K562 (cell line): Measurements from ENCODE around the gene SEC63. TPM values are rescaled to one million over a fixed set of nuclear protein-coding genes. Genes with fewer than 3 reads are reported as not detected.

Source experiments
- ATAC-seq: fragments of 200-7000 bp; cut with Tn5 transposase; 3 replicates; pipeline ENCODE4 v1.9.1; 2020; ENCODE audit warnings: moderate library complexity
- BruUV-seq: library from RNA; stranded (reverse); fragments of 400-500 nt; replicated peaks from 2 replicates; lab custom pipeline; 2021; lab: Mats Ljungman, UMichigan
- CTCF ChIA-PET: fragments of 300-600 bp; formaldehyde crosslinking; extraction: SDS; loops from one replicate; lab custom pipeline; 2021; ENCODE audit warnings: low intra/inter-chr PET ratio; lab: Yijun Ruan, JAX
- POLR2A ChIA-PET: fragments of 300-600, 350-650 bp; sonication (Branson Sonifier 250); formaldehyde crosslinking; extraction: SDS; loops from one replicate; lab custom pipeline; 2021; ENCODE audit warnings: antibody characterized with exemption, inconsistent platforms; lab: Yijun Ruan, JAX
- DNase-seq, 4 experiments: peaks; one replicate each; pipeline versions ENCODE4 v3.0.0 to v3.0.0-alpha.2; 2011 to 2018; ENCODE audit warnings: low spot score in 3 of 4, mixed read lengths in 3 of 4; ENCODE audit errors: extremely low read depth in 1 of 4
- FAIRE-seq: peaks from 2 replicates; lab custom pipeline; 2011; peaks lifted over from hg19 to GRCh38; lab: Jason Lieb, UNC
- H2AFZ ChIP-seq: 2 replicates; pipeline ENCODE4 v1.6.0; 2011; ENCODE audit warnings: low read depth, low read length, control low read depth, inconsistent platforms
- H3K27ac ChIP-seq: fragments of 200-600 bp; 3 replicates; pipeline ENCODE4 v1.8.0; 2011; ENCODE audit warnings: low read depth, mild to moderate bottlenecking, control low read depth, inconsistent platforms, low read length, moderate library complexity, mixed read lengths; ENCODE audit errors: extremely low read depth
- H3K27me3 ChIP-seq, 2 experiments: fragments of 300-600 bp in 1 of 2; 2 replicates in 1 of 2; 3 replicates in 1 of 2; pipeline versions ENCODE4 v1.6.0 to v1.8.0; 2011; ENCODE audit warnings: inconsistent platforms in 2 of 2, low read length in 2 of 2, mild to moderate bottlenecking in 1 of 2, mixed read lengths in 1 of 2, moderate library complexity in 1 of 2; ENCODE audit not compliant: control insufficient read depth in 2 of 2, insufficient read depth in 2 of 2
- H3K36me3 ChIP-seq: fragments of 300-600 bp; 3 replicates; pipeline ENCODE4 v1.8.0; 2011; ENCODE audit warnings: mild to moderate bottlenecking, low read length, inconsistent platforms; ENCODE audit not compliant: control insufficient read depth, insufficient read depth
- H3K4me1 ChIP-seq, 2 experiments: fragments of 200-600 bp in 1 of 2; replicated peaks in 1 of 2; 2 replicates in 1 of 2; 3 replicates in 1 of 2; pipeline versions ENCODE4 v1.5.1 to v1.8.0; 2011; ENCODE audit warnings: inconsistent platforms in 2 of 2, low read length in 2 of 2, mild to moderate bottlenecking in 1 of 2, mixed read lengths in 1 of 2, moderate library complexity in 1 of 2; ENCODE audit not compliant: control insufficient read depth in 2 of 2, insufficient read depth in 2 of 2
- H3K4me2 ChIP-seq: 2 replicates; pipeline ENCODE4 v1.6.1; 2011; ENCODE audit warnings: low read length, control low read depth, inconsistent platforms, mixed read lengths; ENCODE audit not compliant: insufficient read depth
- H3K4me3 ChIP-seq: fragments of 200-600 bp; sonication (generic), shearing (Covaris generic); 2 replicates; pipeline ENCODE4 v1.5.1; 2016; ENCODE audit warnings: control low read depth, inconsistent platforms
- H3K79me2 ChIP-seq: fragments of 200-600 bp; 3 replicates; pipeline ENCODE4 v1.8.0; 2011; ENCODE audit warnings: low read length, inconsistent platforms; ENCODE audit not compliant: control insufficient read depth, insufficient read depth
- H3K9ac ChIP-seq, 2 experiments: 2 replicates each; pipeline versions ENCODE4 v1.6.0 to v1.6.1; 2011; ENCODE audit warnings: low read depth in 2 of 2, low read length in 2 of 2, control low read depth in 1 of 2, inconsistent platforms in 1 of 2, mild to moderate bottlenecking in 1 of 2, mixed read lengths in 1 of 2; ENCODE audit not compliant: insufficient read depth in 1 of 2
- H3K9me1 ChIP-seq: one replicate; pipeline ENCODE4 v1.6.0; 2011; ENCODE audit warnings: inconsistent platforms, mild to moderate bottlenecking, low read length, moderate library complexity; ENCODE audit not compliant: control insufficient read depth, insufficient read depth
- H3K9me3 ChIP-seq: replicated peaks from 2 replicates; pipeline ENCODE4 v1.5.1; 2011; ENCODE audit warnings: low read depth, low read length, inconsistent platforms; ENCODE audit not compliant: control insufficient read depth, insufficient read depth
- H4K20me1 ChIP-seq: replicated peaks from 2 replicates; pipeline ENCODE4 v1.6.1; 2011; ENCODE audit warnings: low read length, inconsistent platforms, mixed read lengths; ENCODE audit not compliant: control insufficient read depth, insufficient read depth
- ZNF134 ChIP-seq: fragments of 250-450 bp; sonication (Bioruptor Pico); conservative IDR thresholded peaks from 2 replicates; pipeline ENCODE4 v1.4.0; 2020
- ZNF507 ChIP-seq: conservative IDR thresholded peaks from 2 replicates; pipeline ENCODE4 v1.6.1; 2017; ENCODE audit warnings: missing genetic modification characterization, missing compliant biosample characterization
- ZNF696 ChIP-seq: fragments of 250-450 bp; sonication (Bioruptor Pico); conservative IDR thresholded peaks from 2 replicates; pipeline ENCODE4 v1.4.0; 2020; ENCODE audit warnings: mild to moderate bottlenecking, moderate library complexity
- WGBS: fragments of 100-300 bp; shearing (Covaris generic); methylation state at CpG from one replicate; pipeline ENCODE4 v1.1.6; 2016; ENCODE audit warnings: low coverage, mixed read lengths; ENCODE audit not compliant: insufficient coverage; ENCODE audit errors: missing lambda C conversion rate; 5-methylcytosine and 5-hydroxymethylcytosine counted together
- in situ Hi-C: fragments of 300-500 bp; cut with MboI; formaldehyde crosslinking; loops from 4 replicates; pipeline ENCODE4 v1.15.0; 2018; ENCODE audit warnings: inconsistent platforms, mixed read lengths
- intact Hi-C: fragments of 100-400 bp; cut with micrococcal nuclease; formaldehyde crosslinking; loops from 2 replicates; pipeline ENCODE4 v1.14.2; 2022
- polyA plus RNA-seq, 8 experiments: library from polyadenylated mRNA; depleted of rRNA in 4 of 8; stranded (reverse) in 5 of 8; unstranded in 3 of 8; fragments of >200 nt; fragmentation: Nextera tagmentation in 2 of 8; fragmentation: Illumina TruSeq in 1 of 8; extraction: Ambion mirVana in 2 of 8; extraction: Trizol in 1 of 8; gene quantifications; 2 replicates each; pipeline versions ENCODE4 v1.2.1 to v1.2.3, GENCODE V29; 2011 to 2014; ENCODE audit warnings: inconsistent platforms in 1 of 8, missing spikeins in 1 of 8
- total RNA-seq, 7 experiments: library from RNA; depleted of rRNA in 6 of 7; stranded (reverse); fragments of >200 nt in 6 of 7; fragmentation: Illumina TruSeq in 2 of 7; extraction: Trizol in 2 of 7; gene quantifications; 2 replicates each; pipeline versions ENCODE4 v1.2.1 to v1.2.3, GENCODE V29; 2011 to 2021; ENCODE audit warnings: low replicate concordance in 1 of 7

The SEC63 gene
- total and polyA plus RNA-seq, 9 of the 15 experiments (the other 6 are each of a cell fraction or from before 2014, with no cell fraction given) = 13.8 to 74.6 (median 28.4) TPM

GRCh38 chr6:107849325-107849724 is 108.7 kb downstream of the SEC63 start:
- Histone ChIP-seq H3K9me3 (no peaks in the 10 kb centered on the region), H3K27ac (no peak overlapping the region), H3K27me3 (peaks cover 4 to 14% of the 10 kb centered on the region in 2 experiments; a peak in 3 of 5 replicates), H4K20me1 (no peaks in the 10 kb centered on the region), H3K79me2 (no peaks in the 10 kb centered on the region), H2AFZ (0 out of 2 replicates have a peak overlapping the region, but pooled peaks have one; percentile 94), H3K4me1 (peaks cover 2 to 9% of the 10 kb centered on the region in 2 experiments; a peak in 3 of 5 replicates), H3K36me3 (no peaks in the 10 kb centered on the region), H3K9ac (no peak overlapping the region), H3K4me3 (no peak overlapping the region), H3K9me1 (no peaks in the 10 kb centered on the region), H3K4me2 (no peak overlapping the region)
- WGBS = 52% methylated on average over 5 of the region's 6 CpGs
- TF ChIP-seq ZNF134 (CRISPR knock-in tag) (peak; percentile 74), ZNF696 (CRISPR knock-in tag) (no peak)
- POLR2A ChIA-PET = interaction anchor here (0.6 to 1.2 kb wide), 2 partner anchors 17 to 176 kb away, joined by 3 to 4 read pairs; no protein-coding TSS in a partner anchor
- no peak for DNase-seq
- in situ Hi-C loops = no loop called here
- no TSS peak for BruUV-seq
- FAIRE-seq = no peak
- CTCF ChIA-PET = no interaction called here
- intact Hi-C loops = no loop called here
- ATAC-seq = no peak

GRCh38 chr6:107847844-107848802 is 109.9 kb downstream of the SEC63 start:
- Histone ChIP-seq H2AFZ (peak overlapping the region; percentile 94), H3K4me3 (peak overlapping the region; percentile 30), H3K36me3 (no peaks in the 10 kb centered on the region), H3K27me3 (peaks cover 4 to 20% of the 10 kb centered on the region in 2 experiments; a peak in 4 of 5 replicates), H3K4me2 (peak overlapping the region; percentile 77), H3K9ac (peak overlapping the region; percentile 27 to 87; a peak in 3 of 4 replicates), H3K79me2 (no peaks in the 10 kb centered on the region), H3K9me3 (no peaks in the 10 kb centered on the region), H3K27ac (no peak overlapping the region), H4K20me1 (no peaks in the 10 kb centered on the region), H3K4me1 (peaks cover 2 to 9% of the 10 kb centered on the region in 2 experiments; a peak in 3 of 5 replicates), H3K9me1 (no peaks in the 10 kb centered on the region)
- DNase-seq (peak; percentile 88 to 92 (median 90)), FAIRE-seq (peak; percentile 73), ATAC-seq (peak; percentile 98)
- in situ Hi-C loops (no loop called here), intact Hi-C loops (loop anchor here (1.0 kb wide), 1 partner anchor 173 kb away; no protein-coding TSS in a partner anchor)
- 11% methylated on average over 36 of the region's 52 CpGs for WGBS
- POLR2A ChIA-PET = interaction anchor here (0.5 to 1.4 kb wide), 4 partner anchors 15 to 842 kb away, joined by 3 read pairs; no protein-coding TSS in a partner anchor
- CTCF ChIA-PET = interaction anchor here (1.1 kb wide), 2 partner anchors 172 to 1402 kb away, joined by 3 to 4 read pairs; no protein-coding TSS in a partner anchor
- no TSS peak for BruUV-seq
- TF ChIP-seq ZNF507 (tag) = no peak
